Measurements from ENCODE around the gene CD8B.
"Not testable (repeated sequence)": the region's sequence is repeated elsewhere in the genome, so short reads cannot be mapped to it uniquely, and the experiment has no call there.

GRCh38 chr2:86882865-86883264, 21.2 kb upstream of the CD8B start:
- TF ChIP-seq CTCF (IDR thresholded peaks at IDR 0.05 in 2 of 3, conservative IDR thresholded peaks at IDR 0.05 in 1 of 3; ENCODE audit: insufficient read depth in 2 of 3, low read depth in 1 of 3, low read length in 3 of 3); PHB2 (IDR thresholded peaks at IDR 0.05; ENCODE audit: low read depth); TAF15 (IDR thresholded peaks at IDR 0.05; ENCODE audit: low read depth, low read length); DMBX1 (CRISPR knock-in tag; IDR thresholded peaks at IDR 0.05; ENCODE audit: borderline replicate concordance); CREM (IDR thresholded peaks at IDR 0.05; ENCODE audit: low read depth); GTF2F1 (IDR thresholded peaks at IDR 0.05; ENCODE audit: low read depth, low read length); CHD2 (IDR thresholded peaks at IDR 0.05; ENCODE audit: low read depth, low read length); CEBPB (tag; IDR thresholded peaks at IDR 0.05): not testable (repeated sequence)

Measured in K562 (cell line).